Renal cortex interstitium (tissue), 11 donors: ENCODE data around the gene TTLL10. TPM values are rescaled to one million over a fixed set of nuclear protein-coding genes. Genes with fewer than 3 reads are reported as not detected.

Experiments used
- DNase-seq, 11 donors: peaks; one replicate each; pipeline ENCODE4 v3.0.0-alpha.2; 2013; ENCODE audit warnings: low read depth in 9 of 11, low spot score in 4 of 11; ENCODE audit errors: extremely low read depth in 1 of 11
- polyA plus RNA-seq, 3 donors: library from polyadenylated mRNA; unstranded; fragments of 120-200 nt; gene quantifications; one replicate each; pipeline ENCODE4 v1.2.1, GENCODE V29; 2013; ENCODE audit not compliant: insufficient read length in 3 of 3

TTLL10 gene
- polyA plus RNA-seq, 3 donors = 0.30 to 0.88 (median 0.50) TPM

- no peak for DNase-seq
Observed at GRCh38 chr1:1223891-1224290, 50.2 kb downstream of the TTLL10 start.

- no peak for DNase-seq
Observed at GRCh38 chr1:1225238-1225845, 51.7 kb downstream of the TTLL10 start.

GRCh38 chr1:1225913-1226312 is 52.2 kb downstream of the TTLL10 start:
- DNase-seq = no peak

GRCh38 chr1:1226566-1227362 is 53.1 kb downstream of the TTLL10 start:
- no peak for DNase-seq

- DNase-seq = no peak
Observed at GRCh38 chr1:1227386-1227785, 53.7 kb downstream of the TTLL10 start.

GRCh38 chr1:1228187-1228586 is 54.5 kb downstream of the TTLL10 start:
- DNase-seq = no peak

GRCh38 chr1:1228596-1229321 is 55.1 kb downstream of the TTLL10 start:
- DNase-seq = no peak

- DNase-seq = no peak
Observed at GRCh38 chr1:1229770-1230169, 56.1 kb downstream of the TTLL10 start.

- DNase-seq = no peak
Observed at GRCh38 chr1:1230656-1231399, 57.1 kb downstream of the TTLL10 start.

- peak; percentile 82 to 96 (median 94) for DNase-seq
Observed at GRCh38 chr1:1231400-1232207, 57.9 kb downstream of the TTLL10 start, which contains the start of gene SDF4. TSS of gene SDF4 (minus strand) at chr1:1232001. CDS start at chr1:1228772, 3,229 bp downstream.

- no peak for DNase-seq
Observed at GRCh38 chr1:1232208-1232795, 58.6 kb downstream of the TTLL10 start, which contains the start of gene B3GALT6. TSS of gene B3GALT6 (plus strand) at chr1:1232237. CDS start at chr1:1232279, 42 bp downstream.

GRCh38 chr1:1232796-1233566 is 59.3 kb downstream of the TTLL10 start:
- no peak for DNase-seq

- DNase-seq = no peak
Observed at GRCh38 chr1:1233567-1233892, 59.9 kb downstream of the TTLL10 start.

GRCh38 chr1:1234180-1234808 is 60.6 kb downstream of the TTLL10 start:
- DNase-seq = no peak

GRCh38 chr1:1235016-1235744 is 61.5 kb downstream of the TTLL10 start:
- no peak for DNase-seq

GRCh38 chr1:1236176-1236763 is 62.6 kb downstream of the TTLL10 start:
- no peak for DNase-seq
